Stimulated activated CD4-positive, alpha-beta T cell treated with anti-CD3 and anti-CD28 coated beads, Interleukin-12 subunit alpha, Interleukin-12 subunit beta, amount 100 ng/mL, for 48 hours (primary cell): ENCODE results near the gene RBMY1J.
"Not testable (repeated sequence)": the region's sequence is repeated elsewhere in the genome, so short reads cannot be mapped to it uniquely, and the experiment has no call there.

ENCODE experiments used
- DNase-seq, 3 donors: peaks; one replicate each; pipeline ENCODE4 v3.0.0-alpha.2; 2020; ENCODE audit warnings: low read depth in 2 of 3, low spot score in 1 of 3

Gene RBMY1J

DNA sequence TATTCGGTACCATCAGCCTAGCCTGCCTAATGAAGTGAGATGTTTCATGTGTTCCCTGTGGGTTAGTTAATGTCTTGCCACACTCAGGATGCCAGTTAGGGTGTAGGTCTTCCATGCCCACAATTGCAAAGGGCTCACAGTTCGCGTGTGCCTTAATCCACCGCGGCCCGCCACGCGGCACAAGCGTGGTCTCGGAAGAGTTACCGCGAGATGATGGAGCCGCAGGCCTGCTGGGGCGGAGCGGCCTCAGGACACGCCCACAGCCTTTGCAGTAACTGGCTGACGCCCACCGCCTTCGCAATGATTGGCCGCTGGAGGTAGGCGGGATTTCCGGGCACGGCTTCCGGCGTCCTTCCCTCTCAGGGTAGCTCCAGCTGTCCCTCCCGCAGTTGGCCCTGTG, at the start of gene RBMY1J:
Gene RBMY1J, plus strand, starts transcription at position 301 of the 400 bp plus-strand sequence. CDS start 2,038 bp downstream, outside the sequence.
- DNase-seq, result not testable (repeated sequence)

DNA sequence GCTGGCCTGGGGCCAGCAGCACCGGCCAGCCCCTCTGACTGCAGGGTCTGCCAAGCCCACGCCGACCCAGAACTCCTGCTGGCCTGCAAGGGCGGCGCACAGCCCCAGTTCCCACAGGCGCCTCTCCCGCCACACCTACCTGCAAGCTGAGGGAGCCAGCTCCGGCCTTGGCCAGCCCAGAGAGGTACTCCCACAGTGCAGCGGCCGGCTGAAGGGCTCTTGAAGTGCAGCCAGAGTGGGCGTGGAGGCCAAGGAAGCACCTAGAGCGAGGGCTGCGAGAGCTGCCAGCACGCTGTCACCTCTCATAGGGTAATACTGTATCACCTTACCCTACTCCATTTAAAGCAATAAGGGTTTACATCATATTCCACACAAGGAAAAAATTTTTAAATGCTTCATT, 35.8 kb upstream of the RBMY1J start:
- DNase-seq, result no peak

DNA sequence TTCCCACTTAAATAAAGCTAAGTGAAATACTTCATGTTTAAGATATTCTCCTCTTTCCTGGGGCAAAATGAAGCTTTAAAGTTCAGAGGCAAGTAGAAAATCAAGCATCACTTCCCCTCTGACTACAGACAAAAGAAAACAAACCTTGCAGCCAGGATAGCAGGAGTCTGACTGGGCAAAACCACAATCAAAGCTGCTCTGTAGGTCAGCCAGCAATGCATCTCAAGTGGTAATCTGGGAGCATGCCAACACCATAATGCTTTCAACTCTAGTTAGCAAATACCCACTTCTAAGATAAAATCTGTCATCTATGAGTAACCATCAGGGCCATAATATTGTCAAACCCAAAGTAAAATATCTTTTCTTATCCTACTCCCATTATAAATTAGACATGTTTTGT, 32.6 kb upstream of the RBMY1J start:
- no peak for DNase-seq

DNA sequence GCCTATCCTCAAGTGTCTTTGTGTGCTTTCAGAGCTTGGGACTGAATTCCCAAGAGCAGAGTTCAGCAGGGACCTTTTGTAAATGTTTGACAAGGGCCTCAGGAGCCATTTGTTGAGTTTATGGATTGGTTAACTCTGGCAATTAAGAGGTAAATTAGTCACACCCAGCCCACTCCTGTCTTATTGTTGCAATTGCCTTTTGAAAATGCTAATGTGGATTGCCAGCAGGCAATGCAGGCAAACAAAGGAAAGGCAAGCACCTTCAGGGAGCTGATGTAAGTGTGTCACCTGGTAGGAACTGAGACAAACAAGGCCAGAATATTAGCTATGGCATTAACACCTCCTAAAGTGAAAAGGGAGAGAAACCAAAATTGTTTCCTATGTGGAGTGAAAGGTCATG, 29.7 kb upstream of the RBMY1J start:
- no peak for DNase-seq

DNA sequence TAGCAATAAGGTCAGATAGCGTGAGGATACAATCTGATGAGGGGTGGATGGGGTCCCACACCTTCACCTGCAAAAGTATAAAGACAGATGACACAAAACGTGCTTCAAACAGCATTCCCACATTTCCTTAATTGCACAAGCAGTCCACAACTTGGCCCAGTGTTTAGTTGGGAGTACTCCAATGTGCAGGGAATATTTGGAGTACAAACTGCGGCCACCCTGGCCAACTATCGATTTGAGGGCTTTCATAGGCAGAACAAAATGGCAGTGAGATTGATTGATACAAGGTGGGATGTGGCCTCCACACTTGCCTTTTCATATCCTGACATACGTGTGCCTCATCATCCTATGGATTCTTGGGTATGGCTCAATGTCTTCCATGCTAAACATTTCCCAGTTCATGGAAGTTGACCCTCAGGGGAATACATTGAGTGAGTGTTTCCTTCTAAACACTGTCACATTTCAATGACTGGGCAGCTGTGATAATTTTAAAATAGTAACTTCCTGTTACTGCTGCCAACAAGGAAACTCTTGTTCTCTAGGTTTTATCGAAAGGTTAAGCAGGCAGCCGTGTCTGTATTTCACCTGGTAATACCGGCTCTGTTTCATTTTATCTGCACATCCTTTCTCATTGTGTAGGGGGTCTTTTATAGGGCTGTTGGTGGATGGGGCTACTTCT, 41.6 kb downstream of the RBMY1J start:
- DNase-seq, result not testable (repeated sequence)

DNA sequence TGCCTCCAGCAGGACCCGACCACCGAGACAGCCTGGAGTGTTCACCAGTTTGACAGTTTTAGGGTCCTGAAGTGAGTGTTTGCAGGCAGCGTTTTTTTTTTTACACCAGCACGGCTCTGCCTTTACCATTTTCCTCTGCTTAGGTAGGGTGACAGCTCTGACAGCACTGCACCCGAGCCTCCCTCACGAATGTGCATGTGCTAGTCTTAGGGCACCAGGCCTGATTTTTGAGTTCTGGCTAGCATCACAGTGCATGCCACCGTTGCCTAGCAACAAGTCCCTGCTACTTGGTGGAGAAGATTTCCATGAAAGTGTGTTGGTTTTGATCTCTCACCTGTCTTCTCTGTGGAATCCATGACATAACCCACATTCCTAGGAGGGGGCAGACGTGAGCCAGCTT, 52.3 kb downstream of the RBMY1J start:
- not testable (repeated sequence) for DNase-seq

DNA sequence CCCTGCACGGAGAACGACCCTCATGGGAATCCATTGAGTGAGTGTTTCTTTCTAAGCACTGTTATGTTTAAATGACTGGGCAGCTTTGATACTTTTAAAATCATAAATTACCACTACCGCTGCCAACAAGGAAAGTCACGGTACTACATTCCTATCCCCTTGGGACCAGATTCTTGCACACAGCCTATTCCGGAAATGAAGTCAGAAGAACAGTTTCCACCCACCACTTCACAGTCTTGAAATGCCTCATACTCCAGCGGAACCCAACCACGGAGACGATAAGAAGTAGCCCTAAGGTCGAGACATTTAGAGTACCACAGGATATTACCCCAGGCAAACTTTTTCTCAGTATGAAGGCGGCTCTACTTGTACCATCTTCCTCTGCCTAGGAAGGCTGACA, 58.8 kb downstream of the RBMY1J start:
- not testable (repeated sequence) for DNase-seq
